Activated CD8-positive, alpha-beta T cell treated with anti-CD3 and anti-CD28 coated beads for 36 hours (primary cell): ENCODE measurements around the gene GTF2H1. TPM values are rescaled to one million over a fixed set of nuclear protein-coding genes. Genes with fewer than 3 reads are reported as not detected.

Experiments used
- ATAC-seq: fragments of 200-7000 bp; cut with Tn5 transposase; one replicate; pipeline ENCODE4 v1.10.0; 2021; ENCODE audit warnings: mild to moderate bottlenecking, moderate library complexity
- CTCF ChIA-PET: fragments of 350-600 bp; sonication (Branson Sonifier 250); formaldehyde crosslinking; loops from one replicate; lab custom pipeline; 2021; ENCODE audit warnings: antibody characterized with exemption; lab: Charles Lee
- POLR2A ChIA-PET: fragments of 350-600 bp; sonication (Branson Sonifier 250); formaldehyde crosslinking; loops from one replicate; lab custom pipeline; 2021; ENCODE audit warnings: antibody characterized with exemption; lab: Charles Lee
- DNase-seq: peaks from one replicate; pipeline ENCODE4 v3.0.0-alpha.2; 2020
- H3K27ac Mint-ChIP-seq: one replicate; pipeline ENCODE4 v1.8.0; 2021; ENCODE audit warnings: mild to moderate bottlenecking, mixed read lengths
- H3K27me3 Mint-ChIP-seq: one replicate; pipeline ENCODE4 v1.8.0; 2021; ENCODE audit warnings: mixed read lengths
- H3K36me3 Mint-ChIP-seq: one replicate; pipeline ENCODE4 v1.8.0; 2021; ENCODE audit warnings: low read depth, mixed read lengths
- H3K4me1 Mint-ChIP-seq: one replicate; pipeline ENCODE4 v1.8.0; 2021; ENCODE audit warnings: low read depth, mixed read lengths
- H3K4me3 Mint-ChIP-seq: one replicate; pipeline ENCODE4 v1.8.0; 2021; ENCODE audit warnings: mild to moderate bottlenecking, moderate library complexity, mixed read lengths
- H3K9me3 Mint-ChIP-seq: one replicate; pipeline ENCODE4 v1.8.0; 2021; ENCODE audit warnings: mixed read lengths
- intact Hi-C: fragments of 100-400 bp; cut with micrococcal nuclease; formaldehyde crosslinking; loops from one replicate; pipeline ENCODE4 v1.10.0; 2022
- total RNA-seq, 2 experiments: library from RNA; stranded (reverse); gene quantifications; one replicate each; pipeline ENCODE4 v1.2.3, GENCODE V29; 2021
- TF ChIP-seq, protein P1 (sequence below): fragments of 200-600 bp; IDR thresholded peaks from one replicate; pipeline ENCODE4 v1.8.0; 2022; ENCODE audit warnings: antibody characterized with exemption, mild to moderate bottlenecking

Gene GTF2H1
- total RNA-seq, 2 experiments from 2014 or later: 44.5 to 46.6 TPM

DNA sequence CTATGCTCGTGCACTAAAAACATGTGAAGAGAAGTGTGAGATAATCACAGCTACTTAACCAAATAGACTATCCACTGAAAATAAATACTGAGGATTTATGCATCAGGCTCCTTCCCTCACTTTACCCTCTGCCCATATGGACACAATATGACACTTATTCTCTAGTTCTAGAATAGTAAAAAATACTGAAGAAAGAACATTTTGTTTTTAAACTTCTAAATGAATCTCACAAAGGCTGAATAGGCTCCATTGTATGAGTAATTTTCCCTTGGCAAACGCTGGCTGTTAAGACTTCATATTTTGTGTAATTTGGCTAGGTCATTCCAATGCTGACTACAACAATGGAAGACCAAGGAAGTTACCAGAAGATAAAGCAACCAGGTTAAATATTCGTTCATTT lies 10.4 kb upstream of the GTF2H1 start:
- intact Hi-C loops: no loop called here
- DNase-seq: no peak
- CTCF ChIA-PET: interaction anchor here (1.0 kb wide), 1 partner anchor 71 kb away, joined by 3 read pairs; no protein-coding TSS in a partner anchor

DNA sequence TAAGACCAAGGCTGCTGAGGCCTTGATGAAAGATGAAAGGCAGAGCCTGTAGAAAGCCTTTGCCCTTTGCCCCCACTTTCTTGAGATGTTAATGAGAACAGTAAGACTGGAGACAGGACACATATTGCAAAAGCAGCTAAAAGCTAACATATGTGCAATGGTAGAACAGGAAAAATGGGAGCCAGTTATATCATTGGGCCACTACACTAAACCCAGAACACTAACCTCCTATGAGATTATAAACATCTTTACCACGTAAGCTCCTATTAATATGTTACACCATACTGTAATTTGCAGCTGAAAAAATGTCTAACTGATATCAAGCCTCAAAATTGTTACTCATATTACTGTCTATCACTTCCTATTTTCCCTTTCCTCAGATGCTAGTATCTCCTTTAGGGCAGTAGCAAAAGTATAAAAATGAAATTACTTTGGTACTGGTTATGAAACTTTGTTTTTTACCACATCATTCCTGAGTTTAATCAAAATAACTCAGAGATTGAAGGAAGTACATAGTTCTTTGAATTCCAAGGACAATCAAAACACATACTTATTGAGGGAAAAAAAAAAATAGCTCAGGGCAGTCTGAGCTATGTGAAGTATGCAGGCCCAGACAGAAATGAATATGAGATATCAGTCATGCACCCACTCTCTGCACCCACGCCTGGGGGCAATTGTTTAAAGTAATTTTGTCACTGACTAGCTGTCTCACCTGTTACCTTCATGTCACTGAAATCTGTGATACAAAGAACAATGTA lies 9.5 kb upstream of the GTF2H1 start:
- peaks cover 4% of the 10 kb centered on the region for H3K4me1 Mint-ChIP-seq
- no peak overlapping the region for H3K27ac Mint-ChIP-seq
- no peak for DNase-seq
- TF ChIP-seq, protein P1, sequence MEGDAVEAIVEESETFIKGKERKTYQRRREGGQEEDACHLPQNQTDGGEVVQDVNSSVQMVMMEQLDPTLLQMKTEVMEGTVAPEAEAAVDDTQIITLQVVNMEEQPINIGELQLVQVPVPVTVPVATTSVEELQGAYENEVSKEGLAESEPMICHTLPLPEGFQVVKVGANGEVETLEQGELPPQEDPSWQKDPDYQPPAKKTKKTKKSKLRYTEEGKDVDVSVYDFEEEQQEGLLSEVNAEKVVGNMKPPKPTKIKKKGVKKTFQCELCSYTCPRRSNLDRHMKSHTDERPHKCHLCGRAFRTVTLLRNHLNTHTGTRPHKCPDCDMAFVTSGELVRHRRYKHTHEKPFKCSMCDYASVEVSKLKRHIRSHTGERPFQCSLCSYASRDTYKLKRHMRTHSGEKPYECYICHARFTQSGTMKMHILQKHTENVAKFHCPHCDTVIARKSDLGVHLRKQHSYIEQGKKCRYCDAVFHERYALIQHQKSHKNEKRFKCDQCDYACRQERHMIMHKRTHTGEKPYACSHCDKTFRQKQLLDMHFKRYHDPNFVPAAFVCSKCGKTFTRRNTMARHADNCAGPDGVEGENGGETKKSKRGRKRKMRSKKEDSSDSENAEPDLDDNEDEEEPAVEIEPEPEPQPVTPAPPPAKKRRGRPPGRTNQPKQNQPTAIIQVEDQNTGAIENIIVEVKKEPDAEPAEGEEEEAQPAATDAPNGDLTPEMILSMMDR: no peak
- POLR2A ChIA-PET: interaction anchor here (0.6 to 1.2 kb wide), 3 partner anchors 9 to 198 kb away, joined by 3 to 4 read pairs (median 3); partner anchors contain the start of gene HPS5
- CTCF ChIA-PET: interaction anchor here (0.7 to 1.4 kb wide), 3 partner anchors 8 to 70 kb away, joined by 3 to 4 read pairs (median 4); partner anchors contain the start of gene HPS5
- intact Hi-C loops: no loop called here
- no peak overlapping the region for H3K4me3 Mint-ChIP-seq
- ATAC-seq: no peak
- H3K27me3 Mint-ChIP-seq: no peaks in the 10 kb centered on the region
- H3K36me3 Mint-ChIP-seq: peaks cover 22% of the 10 kb centered on the region
- H3K9me3 Mint-ChIP-seq: no peaks in the 10 kb centered on the region

More for the DNA sequence above, 10.4 kb upstream of the GTF2H1 start:
- peaks cover 4% of the 10 kb centered on the region for H3K4me1 Mint-ChIP-seq
- no peaks in the 10 kb centered on the region for H3K9me3 Mint-ChIP-seq
- TF ChIP-seq, protein P1: no peak
- H3K27me3 Mint-ChIP-seq: no peaks in the 10 kb centered on the region
- no peak for ATAC-seq
- no peak overlapping the region for H3K4me3 Mint-ChIP-seq
- H3K36me3 Mint-ChIP-seq: peaks cover 21% of the 10 kb centered on the region
- peak overlapping the region; percentile 13 for H3K27ac Mint-ChIP-seq
- POLR2A ChIA-PET: interaction anchor here (0.6 to 2.4 kb wide), 2 partner anchors 10 to 197 kb away, joined by 3 to 11 read pairs; partner anchors contain the start of genes GTF2H1 and HPS5

DNA sequence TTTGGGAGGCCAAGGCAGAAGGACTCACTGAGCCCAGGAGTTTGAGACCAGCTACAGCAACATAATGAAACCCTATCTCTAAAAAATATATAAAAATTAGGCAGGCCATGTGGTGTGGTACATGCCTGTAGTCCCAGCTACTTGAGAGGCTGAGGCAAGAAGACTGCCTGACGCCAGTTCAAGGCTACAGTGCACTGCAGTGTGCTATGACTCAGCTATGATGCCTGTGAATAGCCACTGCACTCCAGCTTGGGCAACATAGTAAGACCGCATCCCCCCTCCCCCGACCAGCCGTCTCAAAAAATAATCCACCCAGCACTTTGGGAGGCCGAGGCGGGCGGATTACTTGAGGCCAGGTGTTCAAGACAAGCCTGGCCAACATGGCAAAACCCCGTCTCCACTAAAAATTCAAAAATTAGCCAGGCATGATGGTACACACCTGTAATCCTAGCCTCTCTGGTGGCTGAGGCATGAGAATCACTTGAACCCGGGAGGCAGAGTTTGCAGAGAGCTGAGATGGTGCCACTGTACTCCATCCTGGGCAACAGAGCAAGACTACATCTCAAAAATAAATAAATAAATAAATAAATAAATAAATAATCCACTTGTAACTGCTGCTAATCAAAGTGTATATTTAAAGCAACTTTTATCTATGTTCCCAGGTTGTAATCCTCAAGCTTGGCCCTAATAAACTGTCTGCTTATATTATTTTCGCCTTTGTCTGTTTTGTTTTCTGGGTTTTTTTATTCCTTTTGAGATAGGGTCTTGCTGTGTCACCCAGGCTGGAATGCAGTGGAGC lies 8.2 kb upstream of the GTF2H1 start:
- CTCF ChIA-PET: interaction anchor here (2.6 kb wide), 1 partner anchor 70 kb away, joined by 10 read pairs; no protein-coding TSS in a partner anchor
- Mint-ChIP-seq H3K4me1 (peaks cover 14% of the 10 kb centered on the region), H3K36me3 (peaks cover 22% of the 10 kb centered on the region), H3K9me3 (no peaks in the 10 kb centered on the region), H3K4me3 (no peak overlapping the region), H3K27ac (no peak overlapping the region), H3K27me3 (no peaks in the 10 kb centered on the region)
- POLR2A ChIA-PET: interaction anchor here (1.5 kb wide), 1 partner anchor 81 kb away, joined by 5 read pairs; the partner anchor contains the start of gene LDHA
- TF ChIP-seq, protein P1: no peak
- ATAC-seq: no peak
- intact Hi-C loops: no loop called here
- no peak for DNase-seq

DNA sequence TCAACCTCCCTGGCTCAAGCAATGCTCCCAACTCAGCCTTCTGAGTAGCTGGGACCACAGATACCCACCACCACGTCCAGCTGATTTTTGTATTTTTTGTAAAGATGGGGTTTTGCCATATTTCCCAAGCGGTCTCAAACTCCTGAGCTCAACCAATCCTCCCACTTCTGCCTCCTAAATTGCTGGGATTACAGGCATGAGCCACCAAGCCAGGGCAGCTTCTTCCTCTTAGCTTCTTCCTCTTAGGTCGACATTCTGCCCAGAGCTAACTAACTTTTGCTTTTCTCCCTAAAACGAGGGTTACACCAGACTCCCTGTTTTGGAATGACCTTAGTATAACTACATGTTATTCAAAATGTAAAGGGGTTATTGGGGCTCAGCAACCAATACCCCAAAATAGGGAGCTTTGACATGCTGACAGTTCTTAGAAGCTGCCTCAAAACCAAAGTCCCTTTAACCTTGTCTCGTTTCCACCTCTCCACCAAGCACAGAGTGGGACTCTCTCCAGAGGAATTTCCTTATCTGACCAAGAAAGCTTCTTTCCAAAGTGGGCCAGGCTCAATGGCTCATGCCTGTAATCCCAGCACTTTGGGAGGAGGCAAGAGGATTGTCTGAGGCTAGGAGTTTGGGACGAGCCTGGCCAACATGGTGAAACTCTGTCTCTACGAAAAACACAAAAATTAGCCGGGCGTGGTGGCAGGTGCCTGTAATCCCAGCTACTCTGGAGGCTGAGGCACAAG lies 7.4 kb upstream of the GTF2H1 start:
- Mint-ChIP-seq H3K27ac (peak overlapping the region; percentile 44), H3K4me3 (no peak overlapping the region), H3K27me3 (no peaks in the 10 kb centered on the region), H3K9me3 (no peaks in the 10 kb centered on the region), H3K36me3 (peaks cover 26% of the 10 kb centered on the region), H3K4me1 (peaks cover 22% of the 10 kb centered on the region)
- intact Hi-C loops: no loop called here
- no peak for ATAC-seq
- DNase-seq: no peak
- TF ChIP-seq, protein P1: no peak
- ChIA-PET CTCF (interaction anchor here (2.6 kb wide), 1 partner anchor 71 kb away, joined by 10 read pairs; no protein-coding TSS in a partner anchor), POLR2A (interaction anchor here (1.5 kb wide), 1 partner anchor 80 kb away, joined by 5 read pairs; the partner anchor contains the start of gene LDHA)
